ENCODE measurements around the gene OPCML.

Gene OPCML

GRCh38 chr11:132858223-132858622 lies 674.1 kb downstream of the OPCML start:
- DNase-seq (ENCODE audit: low read depth, low spot score): peak; percentile 36

- no peak for DNase-seq (ENCODE audit: low read depth, low spot score)
These were observed 676.3 kb downstream of the OPCML start for GRCh38 chr11:132856032-132856431.

GRCh38 chr11:132855516-132855915 lies 676.8 kb downstream of the OPCML start:
- DNase-seq (ENCODE audit: low read depth, low spot score): no peak

- no peak for DNase-seq (ENCODE audit: low read depth, low spot score)
These were observed 678.4 kb downstream of the OPCML start for GRCh38 chr11:132853886-132854285.

GRCh38 chr11:132852361-132852760 lies 679.9 kb downstream of the OPCML start:
- DNase-seq (ENCODE audit: low read depth, low spot score): no peak

- no peak for DNase-seq (ENCODE audit: low read depth, low spot score)
These were observed 681.1 kb downstream of the OPCML start for GRCh38 chr11:132851247-132851646.

- no peak for DNase-seq (ENCODE audit: low read depth, low spot score)
These were observed 682.0 kb downstream of the OPCML start for GRCh38 chr11:132850266-132850665.

GRCh38 chr11:132848336-132848735 lies 684.0 kb downstream of the OPCML start:
- peak; percentile 81 for DNase-seq (ENCODE audit: low read depth, low spot score)

- no peak for DNase-seq (ENCODE audit: low read depth, low spot score)
These were observed 686.2 kb downstream of the OPCML start for GRCh38 chr11:132846075-132846474.

GRCh38 chr11:132844956-132845696 lies 687.2 kb downstream of the OPCML start:
- DNase-seq (ENCODE audit: low read depth, low spot score): peak; percentile 98

GRCh38 chr11:132840660-132841059 lies 691.6 kb downstream of the OPCML start:
- DNase-seq (ENCODE audit: low read depth, low spot score): no peak

- DNase-seq (ENCODE audit: low read depth, low spot score): no peak
These were observed 692.1 kb downstream of the OPCML start for GRCh38 chr11:132840191-132840590.

GRCh38 chr11:132839236-132839945 lies 692.9 kb downstream of the OPCML start:
- DNase-seq (ENCODE audit: low read depth, low spot score): no peak

GRCh38 chr11:132838627-132839026 lies 693.7 kb downstream of the OPCML start:
- DNase-seq (ENCODE audit: low read depth, low spot score): peak; percentile 61

- no peak for DNase-seq (ENCODE audit: low read depth, low spot score)
These were observed 701.0 kb downstream of the OPCML start for GRCh38 chr11:132831272-132831671.

- DNase-seq (ENCODE audit: low read depth, low spot score): no peak
These were observed 707.7 kb downstream of the OPCML start for GRCh38 chr11:132824642-132825041.

GRCh38 chr11:132822276-132822675 lies 710.0 kb downstream of the OPCML start:
- no peak for DNase-seq (ENCODE audit: low read depth, low spot score)

GRCh38 chr11:132821499-132821898 lies 710.8 kb downstream of the OPCML start:
- DNase-seq (ENCODE audit: low read depth, low spot score): no peak

- DNase-seq (ENCODE audit: low read depth, low spot score): no peak
These were observed 711.3 kb downstream of the OPCML start for GRCh38 chr11:132821014-132821413.

GRCh38 chr11:132818951-132819350 lies 713.4 kb downstream of the OPCML start:
- DNase-seq (ENCODE audit: low read depth, low spot score): no peak

GRCh38 chr11:132817387-132817786 lies 714.9 kb downstream of the OPCML start:
- no peak for DNase-seq (ENCODE audit: low read depth, low spot score)

GRCh38 chr11:132814410-132814809 lies 717.9 kb downstream of the OPCML start:
- peak; percentile 38 for DNase-seq (ENCODE audit: low read depth, low spot score)

- no peak for DNase-seq (ENCODE audit: low read depth, low spot score)
These were observed 720.7 kb downstream of the OPCML start for GRCh38 chr11:132811649-132812048.

Data from astrocyte of the hippocampus (primary cell).